ENCODE results near the gene ARMC3. TPM values are rescaled to one million over a fixed set of nuclear protein-coding genes. Genes with fewer than 3 reads are reported as not detected.
A peak's percentile ranks its signal among the peaks of the same experiment; 100 is the strongest.

Gene ARMC3
- total and polyA plus RNA-seq, 4 donors = 0.05 TPM; not detected in 3

DNA sequence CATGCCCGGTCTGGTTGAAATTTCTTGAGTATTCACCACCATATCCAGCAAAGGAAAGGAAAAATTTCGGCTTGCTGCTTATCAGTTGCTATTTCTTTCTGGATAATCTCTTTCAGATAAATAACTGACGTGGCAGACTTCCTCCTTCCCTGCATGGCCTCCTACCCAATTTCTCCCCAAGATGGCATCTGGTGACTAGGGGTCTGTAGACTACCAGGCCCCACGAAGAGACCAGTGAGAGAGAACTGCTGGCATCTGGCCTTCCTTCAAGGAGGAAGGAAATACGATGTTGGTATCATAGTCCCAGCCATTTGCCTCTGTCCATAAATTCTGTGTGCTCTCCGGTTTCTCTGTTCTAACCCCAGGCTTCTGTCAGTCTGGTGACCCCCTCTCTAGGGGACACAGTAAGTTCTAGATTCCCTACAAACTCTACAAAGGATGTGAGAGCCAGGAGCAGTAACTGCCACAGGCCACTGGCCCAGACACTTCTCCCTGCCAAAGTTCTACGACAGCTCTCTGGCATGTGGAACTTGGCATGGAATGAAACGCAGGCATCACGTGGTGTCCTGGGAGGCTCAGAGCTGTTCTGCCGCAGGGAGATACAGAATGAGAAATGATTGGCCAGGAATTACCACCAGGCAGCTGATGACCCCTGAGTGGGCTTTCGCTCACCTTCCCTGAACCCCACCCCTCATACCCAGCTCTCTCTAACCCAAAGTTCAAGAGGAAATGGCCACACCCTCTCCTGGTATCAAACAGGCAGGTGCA lies 137.5 kb downstream of the ARMC3 start:
- H3K4me3 ChIP-seq (ENCODE audit: low read depth in 1 of 3, low read length in 3 of 3) = no peak overlapping the region
- H3K27me3 ChIP-seq (ENCODE audit: control insufficient read depth in 4 of 4, insufficient read depth in 4 of 4, low read length in 3 of 4) = no peaks in the 10 kb centered on the region
- no peak for DNase-seq (ENCODE audit: low spot score)
- 40% methylated on average over 11 of the region's 11 CpGs for WGBS
- peaks cover 0 to 8% (median 3%) of the 10 kb centered on the region in 4 donors for H3K4me1 ChIP-seq (ENCODE audit: control insufficient read depth in 4 of 4, insufficient read depth in 4 of 4, low read length in 3 of 4)
- no peaks in the 10 kb centered on the region for H3K36me3 ChIP-seq (ENCODE audit: control insufficient read depth in 4 of 4, insufficient read depth in 3 of 4, low read depth in 1 of 4, low read length in 3 of 4)
- H3K9me3 ChIP-seq (ENCODE audit: control insufficient read depth in 4 of 4, low read length in 3 of 4) = no peaks in the 10 kb centered on the region
- H3K9ac ChIP-seq (ENCODE audit: low read depth in 1 of 2, low read length in 2 of 2) = no peak overlapping the region
- TF ChIP-seq RXRA (IDR thresholded peaks at IDR 0.05) (peak; percentile 6 to 59), HNF4A (conservative IDR thresholded peaks at IDR 0.05) (peak in 1 of 2 donors; percentile 36), SP1 (IDR thresholded peaks at IDR 0.05) (peak; percentile 29), TAF1 (conservative IDR thresholded peaks at IDR 0.05) (no peak), RAD21 (IDR thresholded peaks at IDR 0.05) (peak in 1 of 2 donors; percentile 27), JUND (IDR thresholded peaks at IDR 0.05) (peak in 1 of 2 donors; percentile 19)
- no peak overlapping the region for H3K27ac ChIP-seq (ENCODE audit: low read depth in 1 of 2, low read length in 2 of 2)

DNA sequence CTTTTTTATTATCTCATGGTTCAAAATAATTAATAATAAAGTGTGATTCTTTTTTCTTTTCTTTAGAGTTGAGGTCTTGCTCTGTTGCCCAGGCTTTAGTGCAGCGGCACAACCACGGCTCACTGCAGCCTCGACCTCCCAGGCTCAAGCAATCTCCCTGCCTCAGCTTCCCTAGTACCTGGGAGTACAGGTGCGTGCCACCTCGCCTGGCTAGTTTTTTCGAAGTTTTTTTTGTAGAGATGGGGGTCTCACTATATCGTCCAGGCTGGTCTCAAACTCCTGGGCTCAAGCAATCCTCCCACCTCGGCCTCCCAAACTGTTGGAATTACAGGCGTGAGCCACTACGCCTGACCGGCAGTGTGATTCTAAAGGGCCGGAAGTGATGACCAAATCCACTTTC lies 139.5 kb downstream of the ARMC3 start:
- DNase-seq (ENCODE audit: low spot score) = no peak
- TF ChIP-seq FOXA2 (IDR thresholded peaks at IDR 0.05) (no peak), JUND (IDR thresholded peaks at IDR 0.05) (no peak), RXRA (IDR thresholded peaks at IDR 0.05) (no peak), SP1 (IDR thresholded peaks at IDR 0.05) (no peak), GABPA (IDR thresholded peaks at IDR 0.05 in 1 of 2, conservative IDR thresholded peaks at IDR 0.05 in 1 of 2) (no peak), YY1 (IDR thresholded peaks at IDR 0.05) (no peak), HNF4G (IDR thresholded peaks at IDR 0.05) (no peak), FOXA1 (IDR thresholded peaks at IDR 0.05) (no peak), NR2F2 (IDR thresholded peaks at IDR 0.05) (no peak), EGR1 (IDR thresholded peaks at IDR 0.05; ENCODE audit: low read depth in 2 of 2) (no peak)
- TF ChIP-seq, protein P1, sequence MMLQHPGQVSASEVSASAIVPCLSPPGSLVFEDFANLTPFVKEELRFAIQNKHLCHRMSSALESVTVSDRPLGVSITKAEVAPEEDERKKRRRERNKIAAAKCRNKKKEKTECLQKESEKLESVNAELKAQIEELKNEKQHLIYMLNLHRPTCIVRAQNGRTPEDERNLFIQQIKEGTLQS (IDR thresholded peaks at IDR 0.05) = no peak
- TF ChIP-seq, protein P2, sequence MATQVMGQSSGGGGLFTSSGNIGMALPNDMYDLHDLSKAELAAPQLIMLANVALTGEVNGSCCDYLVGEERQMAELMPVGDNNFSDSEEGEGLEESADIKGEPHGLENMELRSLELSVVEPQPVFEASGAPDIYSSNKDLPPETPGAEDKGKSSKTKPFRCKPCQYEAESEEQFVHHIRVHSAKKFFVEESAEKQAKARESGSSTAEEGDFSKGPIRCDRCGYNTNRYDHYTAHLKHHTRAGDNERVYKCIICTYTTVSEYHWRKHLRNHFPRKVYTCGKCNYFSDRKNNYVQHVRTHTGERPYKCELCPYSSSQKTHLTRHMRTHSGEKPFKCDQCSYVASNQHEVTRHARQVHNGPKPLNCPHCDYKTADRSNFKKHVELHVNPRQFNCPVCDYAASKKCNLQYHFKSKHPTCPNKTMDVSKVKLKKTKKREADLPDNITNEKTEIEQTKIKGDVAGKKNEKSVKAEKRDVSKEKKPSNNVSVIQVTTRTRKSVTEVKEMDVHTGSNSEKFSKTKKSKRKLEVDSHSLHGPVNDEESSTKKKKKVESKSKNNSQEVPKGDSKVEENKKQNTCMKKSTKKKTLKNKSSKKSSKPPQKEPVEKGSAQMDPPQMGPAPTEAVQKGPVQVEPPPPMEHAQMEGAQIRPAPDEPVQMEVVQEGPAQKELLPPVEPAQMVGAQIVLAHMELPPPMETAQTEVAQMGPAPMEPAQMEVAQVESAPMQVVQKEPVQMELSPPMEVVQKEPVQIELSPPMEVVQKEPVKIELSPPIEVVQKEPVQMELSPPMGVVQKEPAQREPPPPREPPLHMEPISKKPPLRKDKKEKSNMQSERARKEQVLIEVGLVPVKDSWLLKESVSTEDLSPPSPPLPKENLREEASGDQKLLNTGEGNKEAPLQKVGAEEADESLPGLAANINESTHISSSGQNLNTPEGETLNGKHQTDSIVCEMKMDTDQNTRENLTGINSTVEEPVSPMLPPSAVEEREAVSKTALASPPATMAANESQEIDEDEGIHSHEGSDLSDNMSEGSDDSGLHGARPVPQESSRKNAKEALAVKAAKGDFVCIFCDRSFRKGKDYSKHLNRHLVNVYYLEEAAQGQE (IDR thresholded peaks at IDR 0.05) = no peak
- TF ChIP-seq, protein P3, sequence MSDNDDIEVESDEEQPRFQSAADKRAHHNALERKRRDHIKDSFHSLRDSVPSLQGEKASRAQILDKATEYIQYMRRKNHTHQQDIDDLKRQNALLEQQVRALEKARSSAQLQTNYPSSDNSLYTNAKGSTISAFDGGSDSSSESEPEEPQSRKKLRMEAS (IDR thresholded peaks at IDR 0.05) = no peak
- TF ChIP-seq, protein P4, sequence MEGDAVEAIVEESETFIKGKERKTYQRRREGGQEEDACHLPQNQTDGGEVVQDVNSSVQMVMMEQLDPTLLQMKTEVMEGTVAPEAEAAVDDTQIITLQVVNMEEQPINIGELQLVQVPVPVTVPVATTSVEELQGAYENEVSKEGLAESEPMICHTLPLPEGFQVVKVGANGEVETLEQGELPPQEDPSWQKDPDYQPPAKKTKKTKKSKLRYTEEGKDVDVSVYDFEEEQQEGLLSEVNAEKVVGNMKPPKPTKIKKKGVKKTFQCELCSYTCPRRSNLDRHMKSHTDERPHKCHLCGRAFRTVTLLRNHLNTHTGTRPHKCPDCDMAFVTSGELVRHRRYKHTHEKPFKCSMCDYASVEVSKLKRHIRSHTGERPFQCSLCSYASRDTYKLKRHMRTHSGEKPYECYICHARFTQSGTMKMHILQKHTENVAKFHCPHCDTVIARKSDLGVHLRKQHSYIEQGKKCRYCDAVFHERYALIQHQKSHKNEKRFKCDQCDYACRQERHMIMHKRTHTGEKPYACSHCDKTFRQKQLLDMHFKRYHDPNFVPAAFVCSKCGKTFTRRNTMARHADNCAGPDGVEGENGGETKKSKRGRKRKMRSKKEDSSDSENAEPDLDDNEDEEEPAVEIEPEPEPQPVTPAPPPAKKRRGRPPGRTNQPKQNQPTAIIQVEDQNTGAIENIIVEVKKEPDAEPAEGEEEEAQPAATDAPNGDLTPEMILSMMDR (IDR thresholded peaks at IDR 0.05; ENCODE audit: low read depth, low read length, missing input control) = no peak
- Histone ChIP-seq H3K27ac (ENCODE audit: low read depth in 1 of 2, low read length in 2 of 2) (no peak overlapping the region), H3K4me3 (ENCODE audit: low read depth in 1 of 3, low read length in 3 of 3) (no peak overlapping the region), H3K36me3 (ENCODE audit: control insufficient read depth in 4 of 4, insufficient read depth in 3 of 4, low read depth in 1 of 4, low read length in 3 of 4) (no peaks in the 10 kb centered on the region), H3K9me3 (ENCODE audit: control insufficient read depth in 4 of 4, low read length in 3 of 4) (no peaks in the 10 kb centered on the region), H3K9ac (ENCODE audit: low read depth in 1 of 2, low read length in 2 of 2) (no peak overlapping the region), H3K4me1 (ENCODE audit: control insufficient read depth in 4 of 4, insufficient read depth in 4 of 4, low read length in 3 of 4) (peaks cover 0 to 8% (median 3%) of the 10 kb centered on the region in 4 donors), H3K27me3 (ENCODE audit: control insufficient read depth in 4 of 4, insufficient read depth in 4 of 4, low read length in 3 of 4) (no peaks in the 10 kb centered on the region)
- 92% methylated on average over 12 of the region's 12 CpGs for whole genome bisulfite sequencing

Measured in liver (tissue), 9 donors.